PC-3 (cell line): Measurements from ENCODE around the gene KDM3A.

Source experiments
- EZH2 ChIP-seq: fragments of 300-600 bp; sonication (generic); IDR thresholded peaks from one replicate; pipeline ENCODE4 v1.6.1; 2017; ENCODE audit warnings: antibody characterized with exemption, mild to moderate bottlenecking, low read length; ENCODE audit not compliant: unreplicated experiment
- TF ChIP-seq, protein P1 (sequence below): fragments of 300-600 bp; sonication (generic); conservative IDR thresholded peaks from 2 replicates; pipeline ENCODE4 v1.5.1; 2017; ENCODE audit warnings: antibody characterized with exemption, low read depth, mild to moderate bottlenecking, low read length

DNA sequence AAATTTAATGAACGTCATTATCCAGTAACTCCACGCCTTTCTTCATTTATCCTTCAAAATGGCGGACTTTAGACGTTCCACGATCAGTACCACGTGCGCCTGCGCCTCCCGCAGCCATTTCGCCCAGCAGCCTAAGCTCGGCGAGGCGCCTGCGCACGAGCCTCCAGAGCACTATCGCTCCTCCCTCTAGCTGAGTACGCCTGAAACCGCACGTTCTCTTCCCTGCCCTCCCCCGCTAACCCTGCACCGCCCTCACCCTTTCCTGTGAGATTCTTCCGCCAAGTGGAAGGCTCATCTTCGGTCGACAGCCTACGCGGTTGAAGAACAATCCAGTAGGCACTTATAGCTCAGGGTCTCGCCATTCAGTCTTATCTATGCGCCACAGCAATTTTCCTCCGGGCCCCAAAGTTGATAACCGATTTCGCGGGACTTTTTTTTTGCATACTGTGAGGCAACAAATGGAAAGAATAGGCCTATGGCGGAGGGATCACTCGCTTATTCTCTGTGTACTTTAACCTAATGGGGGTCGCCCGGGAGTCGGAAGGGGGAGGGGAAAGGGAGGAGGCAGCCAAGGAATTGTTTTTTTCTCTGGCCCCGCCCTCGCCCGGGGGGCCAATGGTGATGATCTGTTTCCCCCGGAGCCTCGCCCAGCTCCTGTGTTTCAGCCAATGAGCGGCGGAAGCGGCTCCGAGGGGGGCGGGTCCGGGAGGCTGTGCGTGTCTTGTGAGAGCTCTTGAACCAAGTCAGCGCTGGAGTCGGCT is at the start of gene KDM3A:
- TF ChIP-seq, protein P1, sequence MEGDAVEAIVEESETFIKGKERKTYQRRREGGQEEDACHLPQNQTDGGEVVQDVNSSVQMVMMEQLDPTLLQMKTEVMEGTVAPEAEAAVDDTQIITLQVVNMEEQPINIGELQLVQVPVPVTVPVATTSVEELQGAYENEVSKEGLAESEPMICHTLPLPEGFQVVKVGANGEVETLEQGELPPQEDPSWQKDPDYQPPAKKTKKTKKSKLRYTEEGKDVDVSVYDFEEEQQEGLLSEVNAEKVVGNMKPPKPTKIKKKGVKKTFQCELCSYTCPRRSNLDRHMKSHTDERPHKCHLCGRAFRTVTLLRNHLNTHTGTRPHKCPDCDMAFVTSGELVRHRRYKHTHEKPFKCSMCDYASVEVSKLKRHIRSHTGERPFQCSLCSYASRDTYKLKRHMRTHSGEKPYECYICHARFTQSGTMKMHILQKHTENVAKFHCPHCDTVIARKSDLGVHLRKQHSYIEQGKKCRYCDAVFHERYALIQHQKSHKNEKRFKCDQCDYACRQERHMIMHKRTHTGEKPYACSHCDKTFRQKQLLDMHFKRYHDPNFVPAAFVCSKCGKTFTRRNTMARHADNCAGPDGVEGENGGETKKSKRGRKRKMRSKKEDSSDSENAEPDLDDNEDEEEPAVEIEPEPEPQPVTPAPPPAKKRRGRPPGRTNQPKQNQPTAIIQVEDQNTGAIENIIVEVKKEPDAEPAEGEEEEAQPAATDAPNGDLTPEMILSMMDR = no peak
- TF ChIP-seq EZH2 = no peak
